Spleen (tissue), 11 donors: ENCODE measurements around the gene MYO9A. TPM values are rescaled to one million over a fixed set of nuclear protein-coding genes. Genes with fewer than 3 reads are reported as not detected.

Experiments used
- DNase-seq: peaks from one replicate; pipeline ENCODE4 v3.0.0-alpha.2; 2020
- H3K27ac ChIP-seq, 8 donors: fragments of 200-600 bp; sonication (generic) in 7 of 8; 1 replicate in 4 of 8; 2 replicates in 4 of 8; pipeline versions ENCODE4 v1.5.0 to v1.8.0; 2016 to 2021; ENCODE audit warnings: inconsistent platforms in 4 of 8, mild to moderate bottlenecking in 4 of 8, moderate library complexity in 1 of 8
- H3K27me3 ChIP-seq, 7 donors: fragments of 200-600 bp; sonication (generic) in 6 of 7; replicated peaks in 1 of 7; 1 replicate in 4 of 7; 2 replicates in 3 of 7; pipeline versions ENCODE4 v1.5.0 to v1.8.0; 2016 to 2021; ENCODE audit warnings: inconsistent platforms in 3 of 7, mild to moderate bottlenecking in 1 of 7
- H3K36me3 ChIP-seq, 6 donors: fragments of 200-600 bp; sonication (generic) in 5 of 6; 1 replicate in 4 of 6; 2 replicates in 2 of 6; pipeline versions ENCODE4 v1.5.0 to v1.8.0; 2016 to 2021; ENCODE audit warnings: inconsistent platforms in 2 of 6
- H3K4me1 ChIP-seq, 6 donors: fragments of 200-600 bp; sonication (generic) in 5 of 6; 1 replicate in 3 of 6; 2 replicates in 3 of 6; pipeline versions ENCODE4 v1.5.0 to v1.8.0; 2016 to 2021; ENCODE audit warnings: inconsistent platforms in 3 of 6
- H3K4me3 ChIP-seq, 8 donors: fragments of 200-600 bp; sonication (generic) in 7 of 8; 1 replicate in 4 of 8; 2 replicates in 4 of 8; pipeline versions ENCODE4 v1.5.0 to v1.8.0; 2016 to 2021; ENCODE audit warnings: inconsistent platforms in 4 of 8, mild to moderate bottlenecking in 4 of 8, moderate library complexity in 2 of 8
- H3K9me3 ChIP-seq, 8 donors: fragments of 200-600 bp; sonication (generic) in 7 of 8; 1 replicate in 4 of 8; 2 replicates in 4 of 8; pipeline versions ENCODE4 v1.5.0 to v1.8.0; 2016 to 2021; ENCODE audit warnings: inconsistent platforms in 4 of 8
- CTCF ChIP-seq, 11 experiments: fragments of 200-600 bp in 7 of 11; fragments of 450-650 bp in 4 of 11; sonication (generic) in 4 of 11; IDR thresholded peaks in 8 of 11; conservative IDR thresholded peaks in 3 of 11; 1 replicate in 7 of 11; 2 replicates in 4 of 11; pipeline versions ENCODE4 v1.4.0 to v1.8.0; 2016 to 2021; ENCODE audit warnings: antibody characterized with exemption in 11 of 11, inconsistent platforms in 4 of 11, mild to moderate bottlenecking in 1 of 11
- POLR2A ChIP-seq, 3 donors: fragments of 450-650 bp; IDR thresholded peaks; one replicate each; pipeline ENCODE4 v1.5.1; 2017; ENCODE audit warnings: antibody characterized with exemption in 3 of 3, mild to moderate bottlenecking in 1 of 3
- POLR2AphosphoS5 ChIP-seq, 3 donors: sonication (generic); formaldehyde crosslinking; IDR thresholded peaks; one replicate each; pipeline ENCODE4 v1.5.1; 2017; ENCODE audit warnings: antibody characterized with exemption in 3 of 3
- WGBS, 5 donors: extraction: QIAGEN DNeasy Blood & Tissue Kit in 3 of 5; methylation state at CpG; one replicate each; pipeline versions ENCODE4 v1.1.5 to v1.1.7; 2013 to 2018; 5-methylcytosine and 5-hydroxymethylcytosine counted together
- intact Hi-C: fragments of 100-400 bp; cut with DNase I; formaldehyde crosslinking; loops from one replicate; pipeline ENCODE4 v1.15.0; 2023; ENCODE audit warnings: low total_unique reads
- polyA plus RNA-seq, 3 donors: library from polyadenylated mRNA; stranded (reverse); fragments of 200-250 nt; gene quantifications; one replicate each; pipeline ENCODE4 v1.2.1, GENCODE V29; 2013
- total RNA-seq, 7 donors: library from RNA; depleted of rRNA in 3 of 7; stranded (reverse); fragments of >200 nt in 3 of 7; fragmentation: NEBNext Ultra II Directional in 4 of 7; extraction: Animal tissue kit (Norgen Biotek cat#: 25700) in 4 of 7; gene quantifications; one replicate each; pipeline versions ENCODE4 v1.1.0 to v1.2.1, GENCODE V29; 2016 to 2021
- donor health status: healthy with polysubstance abuse.
- donor health status: DM: no; HTN: no; CAD: no; lungs with moderate emphysema.
- donor health status: DM: no; HTN: no; CAD: no.
- donor health status: Bipolar disorder and iron deficiency.
- donor health status: healthy.
- donor health status: DM: no; HTN: no; CAD: no.
- donor health status: DM: yes; HTN: yes; CAD: no.

Gene MYO9A
- total and polyA plus RNA-seq, 10 donors: 1.7 to 80.9 (median 50.9) TPM

GRCh38 chr15:71962537-71962936, 155.4 kb downstream of the MYO9A start:
- H3K9me3 ChIP-seq: no peaks in the 10 kb centered on the region
- no peak for DNase-seq
- intact Hi-C loops: no loop called here
- H3K27me3 ChIP-seq: no peaks in the 10 kb centered on the region
- H3K4me1 ChIP-seq: no peaks in the 10 kb centered on the region
- WGBS, 5 donors: 94 to 98% (median 95%) methylated on average over 1 of the region's 1 CpG
- H3K27ac ChIP-seq: no peak overlapping the region
- no peak for TF ChIP-seq POLR2A (IDR thresholded peaks at IDR 0.05)
- TF ChIP-seq POLR2AphosphoS5 (IDR thresholded peaks at IDR 0.05): no peak
- TF ChIP-seq CTCF (IDR thresholded peaks at IDR 0.05 in 8 of 11, conservative IDR thresholded peaks at IDR 0.05 in 3 of 11): no peak
- H3K4me3 ChIP-seq: no peak overlapping the region
- H3K36me3 ChIP-seq: peaks cover 0 to 55% (median 2%) of the 10 kb centered on the region in 6 donors

GRCh38 chr15:71957026-71957425, 160.9 kb downstream of the MYO9A start:
- Histone ChIP-seq H3K36me3 (peaks cover 0 to 40% (median 3%) of the 10 kb centered on the region in 6 donors), H3K9me3 (no peaks in the 10 kb centered on the region), H3K27me3 (no peaks in the 10 kb centered on the region), H3K27ac (no peak overlapping the region), H3K4me3 (no peak overlapping the region), H3K4me1 (no peaks in the 10 kb centered on the region)
- intact Hi-C loops: loop anchor here (10.0 kb wide), 1 partner anchor 58 kb away; no protein-coding TSS in a partner anchor
- no peak for TF ChIP-seq POLR2AphosphoS5 (IDR thresholded peaks at IDR 0.05)
- no peak for TF ChIP-seq CTCF (IDR thresholded peaks at IDR 0.05 in 8 of 11, conservative IDR thresholded peaks at IDR 0.05 in 3 of 11)
- no peak for TF ChIP-seq POLR2A (IDR thresholded peaks at IDR 0.05)
- no peak for DNase-seq
- 94 to 97% (median 95%) methylated on average over 2 of the region's 2 CpGs for WGBS, 5 donors

- 94 to 99% (median 96%) methylated on average over 2 of the region's 2 CpGs for WGBS, 5 donors
- H3K4me1 ChIP-seq: no peaks in the 10 kb centered on the region
- intact Hi-C loops: loop anchor here (10.0 kb wide), 1 partner anchor 64 kb away; no protein-coding TSS in a partner anchor
- no peak for DNase-seq
- no peak overlapping the region for H3K27ac ChIP-seq
- H3K27me3 ChIP-seq: no peaks in the 10 kb centered on the region
- H3K9me3 ChIP-seq: no peaks in the 10 kb centered on the region
- H3K36me3 ChIP-seq: peaks cover 0 to 34% (median 3%) of the 10 kb centered on the region in 6 donors
- no peak overlapping the region for H3K4me3 ChIP-seq
- no peak for TF ChIP-seq POLR2AphosphoS5 (IDR thresholded peaks at IDR 0.05)
- TF ChIP-seq POLR2A (IDR thresholded peaks at IDR 0.05): no peak
- no peak for TF ChIP-seq CTCF (IDR thresholded peaks at IDR 0.05 in 8 of 11, conservative IDR thresholded peaks at IDR 0.05 in 3 of 11)
Observed at GRCh38 chr15:71951134-71951533, 166.8 kb downstream of the MYO9A start.

GRCh38 chr15:71945012-71945411, 172.9 kb downstream of the MYO9A start:
- H3K36me3 ChIP-seq: peaks cover 0 to 2% (median 0%) of the 10 kb centered on the region in 6 donors
- no peak for DNase-seq
- H3K4me1 ChIP-seq: no peaks in the 10 kb centered on the region
- WGBS, 5 donors: 88 to 98% (median 94%) methylated on average over 1 of the region's 1 CpG
- no peak overlapping the region for H3K4me3 ChIP-seq
- intact Hi-C loops: no loop called here
- no peaks in the 10 kb centered on the region for H3K27me3 ChIP-seq
- H3K27ac ChIP-seq: no peak overlapping the region
- H3K9me3 ChIP-seq: no peaks in the 10 kb centered on the region
- TF ChIP-seq POLR2AphosphoS5 (IDR thresholded peaks at IDR 0.05): no peak
- TF ChIP-seq CTCF (IDR thresholded peaks at IDR 0.05 in 8 of 11, conservative IDR thresholded peaks at IDR 0.05 in 3 of 11): no peak
- no peak for TF ChIP-seq POLR2A (IDR thresholded peaks at IDR 0.05)
